ENCODE data around the gene ZNF628.

GRCh38 chr19:55444646-55445045 is 31.8 kb upstream of the ZNF628 start:
- TF ChIP-seq USF2 (IDR thresholded peaks at IDR 0.05; ENCODE audit: low read depth, low read length) (no peak), CTCF (conservative IDR thresholded peaks at IDR 0.05; ENCODE audit: low read depth, low read length) (no peak), MXI1 (IDR thresholded peaks at IDR 0.05; ENCODE audit: borderline replicate concordance, low read depth, low read length) (no peak), NFE2L2 (IDR thresholded peaks at IDR 0.05; ENCODE audit: low read depth, low read length) (no peak), POLR2A (IDR thresholded peaks at IDR 0.05; ENCODE audit: low read depth, low read length) (no peak), RCOR1 (IDR thresholded peaks at IDR 0.05; ENCODE audit: insufficient replicate concordance, low read length) (no peak), RAD21 (IDR thresholded peaks at IDR 0.05; ENCODE audit: low read length) (no peak), BHLHE40 (IDR thresholded peaks at IDR 0.05; ENCODE audit: low read depth, low read length) (no peak), CEBPB (IDR thresholded peaks at IDR 0.05; ENCODE audit: low read depth, low read length) (no peak), SMC3 (IDR thresholded peaks at IDR 0.05; ENCODE audit: low read depth, low read length) (no peak), MAFK (IDR thresholded peaks at IDR 0.05; ENCODE audit: low read depth, low read length) (no peak), RFX5 (IDR thresholded peaks at IDR 0.05; ENCODE audit: low read depth, low read length) (no peak), MAZ (IDR thresholded peaks at IDR 0.05; ENCODE audit: borderline replicate concordance, low read depth, low read length) (no peak), ELK1 (IDR thresholded peaks at IDR 0.05; ENCODE audit: borderline replicate concordance, low read depth, low read length) (no peak)
